NCI-H526 (cell line): ENCODE results near the gene LRRC70.

Experiments used
- DNase-seq, 2 experiments: peaks; one replicate each; lab custom pipeline; 2025; lab: John Stamatoyannopoulos, UW

Gene LRRC70

DNA sequence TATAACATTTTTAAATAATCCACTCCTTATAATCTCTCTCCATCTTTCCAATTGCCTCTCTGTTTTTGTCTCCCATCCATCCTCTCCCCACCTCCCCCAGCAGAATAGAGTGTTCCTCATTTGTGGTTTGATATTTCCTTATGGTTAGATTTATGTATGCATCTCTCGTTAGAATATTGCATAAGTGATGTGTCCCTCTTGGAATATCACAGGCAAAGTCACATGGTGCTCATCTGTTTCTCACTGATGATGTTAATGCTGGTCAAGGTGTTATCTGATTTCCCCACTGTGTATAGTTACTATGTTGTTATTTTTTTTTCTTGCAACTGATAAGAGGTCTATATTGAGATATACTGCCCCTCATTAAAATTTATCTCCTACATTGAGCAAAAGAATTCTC is 3.1 kb upstream of the LRRC70 start:
- no peak for DNase-seq

DNA sequence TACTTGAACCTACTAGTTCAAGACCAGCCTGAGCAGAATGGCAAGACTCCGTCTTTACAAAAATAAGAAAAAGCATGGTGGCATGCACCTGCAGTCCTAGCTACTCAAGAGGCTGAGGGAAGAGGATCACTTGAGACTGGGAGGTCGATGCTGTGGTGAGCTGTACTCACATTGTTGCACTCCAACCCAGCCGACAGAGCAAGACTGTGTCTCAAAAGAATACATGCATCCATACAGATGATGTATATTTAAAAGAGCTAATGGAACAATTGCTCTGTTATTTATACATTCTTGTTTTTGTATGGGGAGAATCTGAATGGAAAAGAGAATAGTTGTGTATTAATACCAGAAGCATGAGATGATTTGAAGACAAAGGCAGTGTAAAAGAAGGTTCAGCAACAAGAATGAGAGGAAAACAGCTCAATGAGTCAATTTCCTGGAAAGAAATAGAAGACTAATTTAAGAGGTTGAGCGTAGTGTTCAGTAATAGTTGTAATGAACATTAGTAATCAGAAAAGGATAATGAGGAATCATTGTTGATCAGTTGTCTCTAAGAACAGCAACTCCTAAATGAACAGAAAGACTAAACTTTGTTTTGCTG is 1.9 kb upstream of the LRRC70 start:
- DNase-seq = no peak

DNA sequence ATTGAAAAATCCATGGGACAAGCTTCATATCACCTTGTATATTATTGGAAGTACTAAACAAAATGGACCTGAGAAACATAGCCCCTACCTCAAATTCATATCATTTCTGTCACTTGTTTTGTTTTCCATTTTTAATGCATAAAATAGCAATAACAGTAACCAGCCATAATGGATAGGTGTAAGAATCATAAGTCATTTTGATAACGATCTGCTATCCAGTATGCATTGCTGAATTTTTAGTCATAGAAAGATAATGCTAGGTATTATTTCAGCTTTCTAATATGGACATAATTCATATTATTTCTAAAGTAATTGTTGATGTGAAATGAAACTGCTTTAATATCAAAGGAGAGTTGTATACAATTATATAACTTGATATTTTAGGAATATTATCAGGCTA is 1.1 kb upstream of the LRRC70 start:
- DNase-seq = no peak

DNA sequence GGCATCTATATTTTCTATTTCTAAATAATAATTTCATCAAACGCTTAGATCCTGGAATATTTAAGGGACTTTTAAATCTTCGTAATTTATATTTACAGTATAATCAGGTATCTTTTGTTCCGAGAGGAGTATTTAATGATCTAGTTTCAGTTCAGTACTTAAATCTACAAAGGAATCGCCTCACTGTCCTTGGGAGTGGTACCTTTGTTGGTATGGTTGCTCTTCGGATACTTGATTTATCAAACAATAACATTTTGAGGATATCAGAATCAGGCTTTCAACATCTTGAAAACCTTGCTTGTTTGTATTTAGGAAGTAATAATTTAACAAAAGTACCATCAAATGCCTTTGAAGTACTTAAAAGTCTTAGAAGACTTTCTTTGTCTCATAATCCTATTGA is 1.1 kb downstream of the LRRC70 start:
- DNase-seq = no peak

DNA sequence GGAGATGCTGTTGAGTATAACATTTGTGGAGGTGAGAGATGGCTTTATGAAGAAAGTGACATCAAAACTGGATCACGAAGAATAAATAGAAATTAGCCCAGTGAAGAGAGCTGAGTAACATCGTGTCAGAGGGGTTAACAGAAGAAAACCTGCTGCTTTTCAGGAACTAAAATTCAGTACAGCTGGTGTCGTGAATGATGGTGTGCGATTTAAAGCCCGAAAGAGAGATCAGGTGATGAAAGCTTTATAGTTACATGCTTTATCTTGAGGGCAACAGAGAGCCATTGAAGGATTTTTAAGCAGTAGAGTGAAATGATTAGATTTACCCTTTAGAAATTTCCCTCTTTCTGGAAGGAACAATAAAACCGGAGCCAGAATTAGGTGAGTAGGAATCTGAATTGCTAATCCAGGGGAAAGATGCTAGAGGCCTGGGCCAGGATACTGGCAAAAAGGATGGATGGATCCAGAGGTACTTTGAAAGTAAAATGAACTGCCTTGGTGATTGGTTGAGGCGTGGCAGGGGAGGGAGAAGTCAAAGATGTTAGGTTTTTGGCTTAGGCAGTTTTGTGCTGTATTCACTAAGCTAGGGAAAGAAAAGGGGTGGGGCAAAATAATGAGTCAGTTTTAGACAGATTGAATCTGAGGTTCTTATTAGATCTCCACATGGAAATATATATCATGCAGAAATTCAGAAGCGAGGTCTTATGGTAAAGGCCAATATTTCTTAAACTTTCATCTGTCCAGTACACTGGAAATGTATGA is 3.4 kb downstream of the LRRC70 start:
- no peak for DNase-seq

DNA sequence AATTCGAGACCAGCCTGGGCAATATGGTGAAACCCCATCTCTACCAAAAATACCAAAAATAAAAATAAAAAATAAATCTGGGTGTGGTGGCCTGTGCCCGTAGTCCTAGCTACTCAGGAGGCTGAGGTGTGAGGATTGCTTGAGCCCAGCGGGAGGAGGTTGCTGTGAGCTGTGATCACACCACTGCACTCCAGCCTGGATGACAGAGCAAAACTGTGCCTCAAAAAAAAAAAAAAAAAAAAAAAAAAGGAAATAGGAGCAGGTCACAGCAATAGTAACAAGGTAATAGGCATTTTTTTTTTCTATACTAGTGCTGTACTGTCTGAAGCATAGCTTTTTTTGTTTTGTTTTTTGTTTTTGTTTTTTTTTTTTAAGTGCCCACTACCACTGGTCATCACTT is 5.8 kb downstream of the LRRC70 start:
- DNase-seq = no peak

DNA sequence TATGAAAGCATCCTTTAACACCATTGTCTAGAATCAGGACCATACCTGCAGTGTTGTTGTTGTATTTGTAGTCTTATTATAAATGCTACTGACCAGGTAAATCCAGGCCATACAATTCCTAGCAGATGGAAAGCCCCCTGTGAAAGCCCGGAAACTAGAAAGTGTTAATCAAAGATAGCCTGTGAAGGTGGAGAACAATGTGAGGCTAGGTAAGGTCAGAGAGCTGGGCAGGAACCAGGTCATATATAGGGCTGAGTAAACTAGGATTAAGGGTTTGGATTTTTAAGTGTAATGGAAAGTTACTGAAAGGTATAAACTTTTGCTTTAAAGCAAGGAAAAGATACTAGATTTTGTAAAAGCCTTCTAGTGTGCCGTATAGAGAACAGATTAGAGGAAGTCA is 6.7 kb downstream of the LRRC70 start:
- no peak for DNase-seq

DNA sequence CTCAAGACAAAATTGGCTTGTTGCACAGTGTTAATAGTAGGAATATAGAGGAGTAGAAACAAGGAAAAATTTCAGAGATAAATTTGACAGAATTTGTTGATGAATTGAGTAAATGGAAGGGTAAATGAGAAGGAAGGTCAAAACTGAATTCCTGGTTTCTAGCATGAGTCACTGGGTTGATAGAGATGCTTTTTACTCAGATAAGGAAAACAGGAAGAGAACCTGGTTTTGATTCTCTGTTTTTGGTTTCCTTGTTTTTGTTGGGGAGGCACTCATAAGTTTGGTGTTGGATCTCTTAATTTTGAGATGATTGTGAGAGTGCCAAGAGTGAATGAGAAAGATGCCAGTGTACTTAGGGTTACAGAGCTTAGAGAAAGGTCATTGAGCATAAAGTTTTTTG is 7.1 kb downstream of the LRRC70 start:
- DNase-seq = no peak

DNA sequence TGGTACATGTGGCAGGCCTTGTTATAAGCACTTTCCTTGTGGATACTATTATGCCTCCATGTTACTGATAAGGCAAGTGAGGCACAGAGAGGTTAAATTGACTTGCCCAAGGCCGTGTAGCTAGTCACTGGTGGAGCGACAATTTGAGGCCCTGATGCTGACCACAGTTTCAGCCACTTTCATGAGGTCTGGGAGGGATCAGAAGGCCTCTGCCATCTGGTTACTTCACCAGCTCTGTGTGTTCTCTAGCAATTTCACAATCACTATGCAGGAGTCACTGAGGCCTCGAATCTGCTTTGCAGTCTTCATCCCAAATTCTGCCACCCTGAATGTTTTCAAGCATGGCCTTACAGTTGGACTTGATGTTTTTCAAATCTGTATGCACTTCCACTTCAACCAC is 9.1 kb downstream of the LRRC70 start:
- no peak for DNase-seq

DNA sequence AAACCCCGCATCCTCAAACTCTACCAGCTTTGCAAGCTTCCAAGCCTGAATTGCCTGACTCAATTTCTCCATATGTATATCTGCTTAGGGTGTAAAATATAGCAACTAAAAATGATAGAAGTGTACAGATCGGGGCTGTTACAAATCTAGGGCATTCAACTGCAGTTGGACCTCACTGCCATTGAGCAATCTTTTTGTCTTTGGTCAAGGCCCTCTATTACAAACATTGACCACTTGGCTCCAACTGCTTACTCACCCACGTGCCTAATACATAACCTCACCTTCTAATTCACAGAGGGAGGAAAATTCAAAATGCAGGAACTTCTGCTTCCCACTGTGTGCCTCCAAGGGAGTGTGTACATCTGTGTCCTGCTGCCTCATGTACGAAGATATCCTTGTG is 10.0 kb downstream of the LRRC70 start:
- DNase-seq = no peak

DNA sequence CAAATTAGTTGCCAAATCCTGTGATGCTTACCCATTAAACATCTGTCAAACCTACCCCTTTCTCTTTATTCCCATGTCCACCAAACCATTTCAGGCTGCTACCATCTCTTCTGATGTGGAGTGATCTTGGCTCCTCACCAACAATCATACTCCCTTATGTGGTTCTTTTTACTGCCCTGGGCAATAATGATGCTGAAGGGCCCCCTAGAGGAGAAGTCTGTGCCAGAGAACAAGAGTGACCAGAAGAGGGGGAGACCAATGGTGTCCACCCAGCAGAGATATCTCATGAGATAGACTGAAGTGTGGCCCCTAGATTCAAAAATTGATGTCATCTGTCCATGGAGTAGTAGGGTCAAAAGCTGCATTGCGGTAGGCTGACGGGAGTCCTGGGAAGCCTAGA is 10.9 kb downstream of the LRRC70 start:
- no peak for DNase-seq

DNA sequence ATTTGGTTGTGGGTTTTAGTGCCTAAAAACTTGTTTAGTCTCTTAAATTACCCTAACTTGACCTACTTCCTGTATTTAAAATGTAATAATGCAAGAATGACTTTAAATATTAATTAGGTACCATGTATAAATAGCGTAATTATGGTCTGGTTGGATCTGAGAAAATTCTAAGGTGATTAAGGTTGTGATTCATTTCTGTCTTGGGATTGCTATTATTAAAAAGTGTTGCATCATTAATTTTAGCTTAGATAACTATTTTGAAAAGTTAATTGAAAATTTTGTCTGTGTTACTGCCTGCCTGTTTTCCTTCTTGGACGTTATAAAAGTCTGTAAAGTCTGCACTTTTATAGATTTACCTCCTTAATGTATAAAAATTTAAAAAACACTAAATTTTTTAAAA is 11.8 kb downstream of the LRRC70 start:
- DNase-seq = no peak

DNA sequence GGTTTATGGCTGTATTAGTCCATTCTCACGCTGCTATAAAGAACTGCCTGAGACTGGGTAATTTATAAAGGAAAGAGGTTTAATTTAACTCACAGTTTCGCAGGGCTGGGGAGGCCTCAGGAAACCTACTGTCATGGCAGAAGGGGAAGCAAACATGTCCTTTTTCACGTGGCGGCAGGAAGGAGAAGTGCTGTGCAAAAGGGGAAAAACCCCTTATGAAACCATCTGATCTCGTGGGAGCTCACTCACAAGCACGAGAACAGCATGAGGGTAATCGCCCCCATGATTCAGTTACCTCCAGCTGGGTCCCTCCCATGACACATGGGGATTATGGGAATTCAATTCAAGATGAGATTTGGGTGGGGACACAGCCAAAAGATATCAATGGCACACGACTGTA is 13.9 kb downstream of the LRRC70 start:
- DNase-seq = no peak

DNA sequence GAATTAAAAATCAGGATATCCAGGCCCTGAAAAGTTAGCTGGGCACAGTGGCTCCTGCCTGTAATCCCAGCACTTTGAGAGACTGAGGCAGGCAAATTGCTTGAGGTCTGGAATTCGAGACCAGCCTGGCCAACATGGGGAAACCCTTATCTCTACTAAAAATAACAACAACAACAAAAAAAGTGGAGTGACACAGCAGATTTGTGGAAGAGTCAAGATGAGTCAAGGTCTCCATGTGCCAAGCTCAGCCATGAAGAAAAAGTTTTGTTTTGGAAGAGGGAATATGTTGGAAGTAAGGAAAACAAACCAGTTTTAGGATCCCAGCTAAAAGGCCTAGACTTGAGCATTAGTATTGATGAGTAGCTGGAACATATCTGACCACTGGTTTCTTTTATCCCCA is 14.7 kb downstream of the LRRC70 start:
- DNase-seq = no peak

DNA sequence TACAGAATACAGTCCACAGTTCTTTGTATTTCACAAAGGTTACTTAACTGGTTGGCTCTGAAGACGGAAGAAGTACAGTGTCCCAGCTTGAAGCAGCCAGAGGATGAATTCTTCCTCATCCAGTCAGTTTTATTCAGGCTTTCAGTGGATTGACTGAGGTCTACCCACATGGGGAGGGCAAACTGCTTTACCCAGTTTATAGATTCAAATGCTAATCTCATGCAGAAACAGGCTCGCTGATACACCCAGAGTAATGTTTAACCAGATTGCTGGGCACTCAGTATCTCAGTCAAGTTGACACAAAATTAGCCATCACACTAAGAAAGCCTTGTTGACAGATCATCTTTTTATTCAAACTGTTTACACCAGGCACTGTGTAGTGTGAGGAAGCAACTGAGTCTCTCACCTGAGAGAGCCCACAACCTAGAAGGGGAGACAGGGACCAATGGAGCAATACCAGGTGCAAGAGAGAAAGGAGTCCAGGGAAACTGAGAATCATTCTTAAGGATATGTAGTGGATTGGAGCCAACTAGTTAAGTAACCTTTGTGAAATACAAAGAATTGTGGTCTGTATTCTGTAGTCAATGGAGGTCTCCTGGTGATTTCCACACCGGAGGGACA is 15.9 kb downstream of the LRRC70 start:
- no peak for DNase-seq

DNA sequence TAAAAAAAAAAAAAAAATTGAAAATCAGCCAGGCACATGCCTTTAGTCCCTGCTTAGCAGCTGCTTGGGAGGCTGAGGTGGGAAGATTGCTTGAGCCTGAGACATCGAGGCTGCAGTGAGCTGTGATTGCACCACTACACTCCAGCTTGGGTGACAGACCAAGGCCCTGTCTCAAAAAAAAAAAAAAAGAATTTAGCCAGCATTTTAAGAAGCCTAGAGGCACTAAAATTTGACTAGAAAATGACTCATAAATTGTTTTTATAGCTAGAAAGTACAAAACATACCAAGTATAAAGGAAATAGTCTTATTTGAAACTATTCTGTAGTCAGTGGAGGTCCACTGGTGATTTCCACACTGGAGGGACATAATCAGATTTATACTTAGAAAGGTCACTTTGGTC is 17.5 kb downstream of the LRRC70 start:
- DNase-seq = no peak

DNA sequence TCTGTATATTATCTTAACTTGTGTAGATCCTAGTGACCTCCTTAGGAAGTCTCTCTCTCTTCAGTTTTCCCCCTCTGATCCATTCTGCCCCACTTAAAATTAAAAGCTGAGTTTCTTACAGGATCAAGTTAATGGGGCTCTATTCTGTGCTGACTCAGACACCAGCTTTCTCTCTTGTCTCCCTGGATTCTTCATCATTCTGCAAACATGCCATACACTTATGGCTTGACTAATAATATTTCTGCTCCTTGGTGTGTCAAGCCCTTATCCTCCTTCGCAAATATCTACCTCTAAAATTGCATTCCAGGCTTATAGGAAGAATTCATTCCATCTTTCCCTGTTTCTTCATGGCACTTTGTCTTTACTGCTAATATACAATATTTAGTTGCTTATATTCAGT is 18.1 kb downstream of the LRRC70 start:
- DNase-seq = no peak

DNA sequence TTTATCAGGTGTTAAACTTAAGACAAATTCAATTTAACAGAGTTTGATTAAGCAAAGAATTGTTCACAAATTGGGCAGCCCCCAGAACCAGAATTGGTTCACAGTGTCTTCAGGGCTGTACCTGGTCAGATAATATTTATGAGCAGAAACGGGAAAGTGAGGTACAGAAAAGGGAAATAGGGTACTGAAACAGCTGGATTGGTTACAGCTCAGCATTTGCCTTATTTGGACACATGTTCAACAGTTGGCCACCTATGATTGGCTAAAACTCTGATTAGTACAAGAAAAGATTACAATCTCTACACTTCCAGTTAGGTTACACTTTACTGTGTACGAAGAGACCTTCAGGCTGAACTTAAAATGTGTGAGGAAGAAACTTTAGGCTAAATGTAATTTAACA is 18.7 kb downstream of the LRRC70 start:
- no peak for DNase-seq

DNA sequence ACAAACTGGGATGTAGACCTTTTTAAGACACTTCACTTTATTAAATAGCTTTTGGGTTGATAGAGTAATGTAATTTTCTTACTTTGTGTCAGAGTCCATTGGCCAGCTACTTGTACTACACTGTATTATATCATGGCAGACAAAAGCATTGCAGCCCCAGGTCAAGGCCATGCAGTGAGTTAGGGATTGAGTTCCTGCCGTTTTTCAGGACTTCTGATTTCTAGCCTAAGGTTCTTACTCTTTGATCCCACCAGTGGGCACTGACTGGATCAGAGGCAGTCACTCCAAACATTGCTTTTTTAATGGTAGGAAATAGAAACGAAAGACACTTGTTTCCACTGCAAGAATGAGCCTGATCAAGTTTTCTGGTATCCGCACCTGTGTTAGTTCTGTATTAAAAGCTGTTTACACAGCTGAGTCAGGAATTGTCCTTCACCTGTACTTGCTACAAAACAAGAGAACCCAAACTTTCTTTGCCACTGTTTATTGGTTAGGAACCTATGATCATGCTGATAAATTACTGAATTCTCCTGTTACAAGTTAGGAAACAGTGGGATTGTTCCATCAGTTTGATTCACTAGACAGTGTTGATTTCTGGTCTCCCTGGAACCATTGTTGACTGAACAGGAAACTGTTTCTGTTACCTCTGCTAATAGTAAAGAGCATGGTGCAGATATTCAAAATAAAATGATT is 22.1 kb downstream of the LRRC70 start:
- no peak for DNase-seq

DNA sequence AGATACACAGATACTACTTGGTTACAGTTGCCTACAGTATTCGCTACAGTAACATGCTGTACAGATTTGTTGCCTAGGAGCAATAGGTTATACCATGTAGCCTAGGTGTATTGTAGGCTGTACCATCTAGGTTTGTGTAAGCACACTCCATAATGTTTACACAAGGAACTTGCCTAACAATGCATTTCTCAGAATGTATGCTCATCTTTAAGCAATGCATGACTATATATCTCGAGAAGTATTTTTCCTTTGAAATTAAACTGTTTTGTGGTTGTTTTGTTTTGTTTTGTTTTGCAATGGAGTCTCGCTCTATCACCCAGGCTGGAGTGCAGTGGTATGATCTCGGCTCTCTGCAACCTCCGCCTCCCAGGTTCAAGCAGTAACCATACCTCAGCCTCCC is 25.3 kb downstream of the LRRC70 start:
- DNase-seq = no peak

DNA sequence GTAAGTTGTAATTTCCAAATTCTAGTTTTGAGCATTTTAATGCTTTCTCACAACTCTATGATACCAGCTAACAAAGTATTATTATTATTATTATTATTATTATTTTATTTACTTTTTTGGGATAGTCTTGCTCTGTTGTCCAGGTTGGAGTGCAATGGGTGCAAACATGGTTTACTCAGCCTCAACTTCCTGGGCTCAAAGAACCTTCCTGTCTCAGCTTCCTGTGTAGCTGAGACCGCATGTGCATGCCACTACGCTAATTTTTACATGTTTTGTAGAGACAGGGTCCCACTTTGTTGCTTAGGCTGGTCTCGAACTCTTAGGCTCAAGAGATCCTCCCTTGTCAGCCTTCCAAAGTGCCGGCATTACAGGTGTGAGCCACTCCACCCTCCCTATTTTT is 27.0 kb downstream of the LRRC70 start:
- no peak for DNase-seq

DNA sequence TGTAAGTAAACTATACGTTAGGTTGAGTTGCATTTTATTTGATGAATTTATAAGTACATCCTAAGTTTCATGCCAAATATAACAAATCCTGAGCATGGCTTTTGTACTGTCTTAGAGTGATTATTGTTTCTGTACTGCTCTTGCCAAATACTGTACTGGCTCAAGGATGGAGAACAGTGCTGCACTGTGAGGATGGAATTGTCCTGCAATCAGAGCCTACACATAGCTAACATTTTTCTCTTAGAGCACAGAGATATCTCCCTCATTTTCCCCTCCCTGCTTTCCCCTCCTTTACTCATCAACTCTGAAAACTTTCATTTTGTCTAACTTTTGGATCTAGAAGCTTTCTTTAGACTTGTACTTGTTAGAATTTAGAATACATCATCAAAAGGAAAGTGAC is 28.3 kb downstream of the LRRC70 start:
- no peak for DNase-seq

DNA sequence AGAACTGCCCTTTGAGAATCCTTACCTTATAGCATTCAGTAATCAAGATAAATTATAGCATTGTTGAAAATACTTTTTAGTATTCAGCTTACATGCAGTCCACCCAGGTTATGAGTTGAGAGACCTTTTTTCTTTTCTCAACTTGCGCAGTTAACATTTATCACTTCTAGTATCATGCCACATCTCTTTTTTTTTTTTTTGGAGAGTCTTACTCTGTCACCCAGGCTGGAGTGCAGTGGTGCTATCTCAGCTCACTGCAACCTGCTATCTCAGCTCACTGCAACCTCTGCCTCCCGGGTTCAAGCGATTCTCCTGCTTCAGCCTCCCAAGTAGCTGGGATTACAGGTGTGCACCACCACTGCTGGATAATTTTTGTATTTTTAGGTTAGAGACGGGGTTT is 29.0 kb downstream of the LRRC70 start:
- no peak for DNase-seq
